Liver (tissue), 9 donors: Measurements from ENCODE around the gene TSTD1. TPM values are rescaled to one million over a fixed set of nuclear protein-coding genes. Genes with fewer than 3 reads are reported as not detected.
"Not testable (repeated sequence)": the region's sequence is repeated elsewhere in the genome, so short reads cannot be mapped to it uniquely, and the experiment has no call there.

Source experiments
- DNase-seq: peaks from one replicate; pipeline ENCODE4 v3.0.0-alpha.2; 2017; ENCODE audit warnings: low spot score
- H3K27ac ChIP-seq, 2 donors: one replicate each; pipeline ENCODE4 v1.7.0; 2013; ENCODE audit warnings: inconsistent platforms in 2 of 2, low read length in 2 of 2, control low read depth in 1 of 2, low read depth in 1 of 2, mild to moderate bottlenecking in 1 of 2
- H3K27me3 ChIP-seq, 4 donors: one replicate each; pipeline versions ENCODE4 v1.6.1 to v1.7.0; 2013; ENCODE audit warnings: low read length in 3 of 4, inconsistent platforms in 1 of 4, mild to moderate bottlenecking in 1 of 4, moderate library complexity in 1 of 4; ENCODE audit not compliant: control insufficient read depth in 4 of 4, insufficient read depth in 4 of 4
- H3K36me3 ChIP-seq, 4 donors: one replicate each; pipeline versions ENCODE4 v1.6.1 to v1.7.0; 2013; ENCODE audit warnings: low read length in 3 of 4, mild to moderate bottlenecking in 3 of 4, low read depth in 1 of 4, moderate library complexity in 1 of 4; ENCODE audit not compliant: control insufficient read depth in 4 of 4, insufficient read depth in 3 of 4
- H3K4me1 ChIP-seq, 4 donors: one replicate each; pipeline versions ENCODE4 v1.6.1 to v1.7.0; 2013; ENCODE audit warnings: low read length in 3 of 4, mild to moderate bottlenecking in 3 of 4, moderate library complexity in 1 of 4; ENCODE audit not compliant: control insufficient read depth in 4 of 4, insufficient read depth in 4 of 4
- H3K4me3 ChIP-seq, 3 donors: one replicate each; pipeline versions ENCODE4 v1.6.1 to v1.7.0; 2013; ENCODE audit warnings: low read length in 3 of 3, control low read depth in 1 of 3, low read depth in 1 of 3, mild to moderate bottlenecking in 1 of 3
- H3K9ac ChIP-seq, 2 donors: one replicate each; pipeline ENCODE4 v1.7.0; 2013; ENCODE audit warnings: low read length in 2 of 2, mild to moderate bottlenecking in 2 of 2, moderate library complexity in 2 of 2, control low read depth in 1 of 2, low read depth in 1 of 2
- H3K9me3 ChIP-seq, 4 donors: one replicate each; pipeline versions ENCODE4 v1.6.1 to v1.7.0; 2013; ENCODE audit warnings: low read length in 3 of 4; ENCODE audit not compliant: control insufficient read depth in 4 of 4
- FOXA1 ChIP-seq: IDR thresholded peaks from 2 replicates; pipeline ENCODE4 v1.6.1; 2016; ENCODE audit warnings: antibody characterized with exemption
- FOXA2 ChIP-seq: IDR thresholded peaks from 2 replicates; pipeline ENCODE4 v1.6.1; 2016; ENCODE audit warnings: antibody characterized with exemption
- GABPA ChIP-seq, 2 donors: IDR thresholded peaks in 1 of 2; conservative IDR thresholded peaks in 1 of 2; 2 replicates each; pipeline ENCODE4 v1.6.1; 2016; ENCODE audit warnings: antibody characterized with exemption in 2 of 2, mild to moderate bottlenecking in 1 of 2, moderate library complexity in 1 of 2
- HNF4A ChIP-seq, 2 donors: conservative IDR thresholded peaks; 2 replicates each; pipeline ENCODE4 v1.6.1; 2016; ENCODE audit warnings: antibody characterized with exemption in 2 of 2, mild to moderate bottlenecking in 2 of 2
- HNF4G ChIP-seq: IDR thresholded peaks from 2 replicates; pipeline ENCODE4 v1.6.1; 2016; ENCODE audit warnings: antibody characterized with exemption
- JUND ChIP-seq, 2 donors: IDR thresholded peaks; 2 replicates each; pipeline ENCODE4 v1.6.1; 2016; ENCODE audit warnings: antibody characterized with exemption in 2 of 2
- NR2F2 ChIP-seq: IDR thresholded peaks from 2 replicates; pipeline ENCODE4 v1.6.1; 2016; ENCODE audit warnings: antibody characterized with exemption
- RAD21 ChIP-seq, 2 donors: IDR thresholded peaks; 2 replicates each; pipeline ENCODE4 v1.6.1; 2016; ENCODE audit warnings: antibody characterized with exemption in 2 of 2, mild to moderate bottlenecking in 2 of 2
- RXRA ChIP-seq, 2 donors: IDR thresholded peaks; 2 replicates each; pipeline ENCODE4 v1.6.1; 2017 to 2018; ENCODE audit warnings: antibody characterized with exemption in 2 of 2, mild to moderate bottlenecking in 1 of 2
- SP1 ChIP-seq: IDR thresholded peaks from 2 replicates; pipeline ENCODE4 v1.6.1; 2018; ENCODE audit warnings: antibody characterized with exemption, mild to moderate bottlenecking
- TAF1 ChIP-seq: conservative IDR thresholded peaks from 2 replicates; pipeline ENCODE4 v1.6.1; 2016; ENCODE audit warnings: antibody characterized with exemption, mild to moderate bottlenecking
- YY1 ChIP-seq: IDR thresholded peaks from 2 replicates; pipeline ENCODE4 v1.6.1; 2016; ENCODE audit warnings: antibody characterized with exemption, mild to moderate bottlenecking
- WGBS: extraction: QIAGEN DNeasy Blood & Tissue Kit; methylation state at CpG from one replicate; pipeline ENCODE4 v1.1.7; 2013; 5-methylcytosine and 5-hydroxymethylcytosine counted together
- polyA plus RNA-seq, 2 donors: library from polyadenylated mRNA; stranded (reverse) in 1 of 2; unstranded in 1 of 2; fragments of 200-250 nt in 1 of 2; fragments of >200 nt in 1 of 2; fragmentation: Nextera tagmentation in 1 of 2; extraction: Ambion mirVana in 1 of 2; gene quantifications; one replicate each; pipeline versions ENCODE4 v1.2.1 to v1.2.3, GENCODE V29; 2013 to 2015
- total RNA-seq, 2 donors: library from RNA; depleted of rRNA; stranded (reverse); fragments of >200 nt; gene quantifications; one replicate each; pipeline ENCODE4 v1.2.3, GENCODE V29; 2014
- TF ChIP-seq, protein P1 (sequence below): fragments of 150-350 bp; IDR thresholded peaks from 2 replicates; pipeline ENCODE4 v1.5.1; 2017; ENCODE audit warnings: improper control_type of control experiment, low read depth, low read length; ENCODE audit not compliant: missing input control
- TF ChIP-seq, protein P2 (sequence below): IDR thresholded peaks from 2 replicates; pipeline ENCODE4 v1.6.1; 2016; ENCODE audit warnings: antibody characterized with exemption, mild to moderate bottlenecking
- TF ChIP-seq, protein P3 (sequence below): IDR thresholded peaks from 2 replicates; pipeline ENCODE4 v1.6.1; 2016; ENCODE audit warnings: antibody characterized with exemption
- TF ChIP-seq, protein P4 (sequence below): IDR thresholded peaks from 2 replicates; pipeline ENCODE4 v1.6.1; 2016; ENCODE audit warnings: antibody characterized with exemption
- donor health status: healthy.
- donor health status: healthy.
- donor health status: healthy.
- donor health status: healthy.
- donor health status: healthy.

Gene TSTD1
- total and polyA plus RNA-seq, 4 donors = 10.9 to 67.5 (median 34.8) TPM

DNA sequence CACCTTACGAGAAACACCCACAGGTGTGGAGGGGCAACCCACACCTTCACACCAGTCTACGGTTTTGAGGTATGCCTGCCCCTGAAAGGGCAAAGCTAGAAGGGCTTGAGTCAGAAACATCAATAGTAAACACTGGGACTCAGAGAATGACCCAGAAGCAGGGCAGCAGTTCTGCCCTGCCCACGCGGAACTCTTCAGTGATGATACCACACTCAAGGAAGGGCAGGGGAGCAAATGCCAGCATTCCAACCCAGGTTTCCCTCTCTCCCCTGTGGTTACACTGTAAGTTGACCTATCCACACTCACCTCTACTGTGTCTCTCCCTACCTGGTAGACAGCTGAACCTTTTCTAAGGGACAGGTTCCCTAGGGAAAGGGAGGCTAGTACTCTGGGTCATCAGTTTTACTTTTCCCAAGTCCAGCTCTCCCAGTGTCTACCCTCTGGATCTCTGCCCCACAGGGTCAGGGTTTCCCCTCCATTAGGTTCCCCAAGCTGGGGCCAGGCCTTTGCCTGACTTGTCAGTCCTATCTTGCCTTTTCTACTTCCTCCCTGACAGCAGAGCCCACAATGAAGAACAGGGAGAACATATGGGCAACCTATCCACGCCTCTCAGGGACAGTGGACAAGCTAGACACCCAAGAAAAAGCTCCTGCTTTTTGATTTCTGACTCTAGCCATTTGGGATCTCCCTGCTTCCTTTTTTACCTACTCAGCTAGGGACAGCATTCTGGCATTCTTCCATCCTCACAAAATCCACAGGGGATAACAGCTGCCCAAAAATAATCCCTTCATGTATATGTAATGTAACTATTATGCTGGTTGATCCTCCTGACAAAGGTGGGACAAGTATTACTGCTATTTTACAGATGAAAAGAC is 20.8 kb downstream of the TSTD1 start:
- DNase-seq = no peak
- H3K4me3 ChIP-seq = peak overlapping the region in 1 of 3 donors; percentile 7
- H3K9me3 ChIP-seq = no peaks in the 10 kb centered on the region
- H3K9ac ChIP-seq = peak overlapping the region in 1 of 2 donors; percentile 33
- no peaks in the 10 kb centered on the region for H3K27me3 ChIP-seq
- H3K27ac ChIP-seq = peak overlapping the region; percentile 82 to 92
- WGBS = 79% methylated on average over 5 of the region's 5 CpGs
- no peaks in the 10 kb centered on the region for H3K36me3 ChIP-seq
- peaks cover 11 to 42% (median 19%) of the 10 kb centered on the region in 4 donors for H3K4me1 ChIP-seq
- peak; percentile 5 for TF ChIP-seq YY1
- no peak for TF ChIP-seq RAD21 (IDR thresholded peaks at IDR 0.05)

DNA sequence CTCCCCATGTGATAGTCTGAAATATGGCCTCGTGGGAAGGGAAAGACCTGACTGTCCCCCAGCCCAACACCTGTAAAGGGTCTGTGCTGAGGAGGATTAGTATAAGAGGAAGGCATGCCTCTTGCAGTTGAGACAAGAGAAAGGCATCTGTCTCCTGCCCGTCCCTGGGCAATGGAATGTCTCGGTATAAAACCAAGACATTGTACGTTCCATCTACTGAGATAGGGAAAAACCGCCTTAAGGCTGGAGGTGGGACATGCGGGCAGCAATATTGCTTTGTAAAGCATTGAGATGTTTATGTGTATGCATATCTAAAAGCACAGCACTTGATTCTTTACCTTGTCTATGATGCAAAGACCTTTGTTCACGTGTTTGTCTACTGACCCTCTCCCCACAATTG is 21.6 kb downstream of the TSTD1 start:
- not testable (repeated sequence) for H3K9me3 ChIP-seq, H3K9ac ChIP-seq, H3K4me3 ChIP-seq, H3K27me3 ChIP-seq, DNase-seq, H3K36me3 ChIP-seq
- 85% methylated on average over 7 of the region's 7 CpGs for WGBS
- Histone ChIP-seq H3K27ac (peak overlapping the region in 1 of 2 donors; percentile 8), H3K4me1 (peaks cover 11 to 45% (median 22%) of the 10 kb centered on the region in 4 donors)

DNA sequence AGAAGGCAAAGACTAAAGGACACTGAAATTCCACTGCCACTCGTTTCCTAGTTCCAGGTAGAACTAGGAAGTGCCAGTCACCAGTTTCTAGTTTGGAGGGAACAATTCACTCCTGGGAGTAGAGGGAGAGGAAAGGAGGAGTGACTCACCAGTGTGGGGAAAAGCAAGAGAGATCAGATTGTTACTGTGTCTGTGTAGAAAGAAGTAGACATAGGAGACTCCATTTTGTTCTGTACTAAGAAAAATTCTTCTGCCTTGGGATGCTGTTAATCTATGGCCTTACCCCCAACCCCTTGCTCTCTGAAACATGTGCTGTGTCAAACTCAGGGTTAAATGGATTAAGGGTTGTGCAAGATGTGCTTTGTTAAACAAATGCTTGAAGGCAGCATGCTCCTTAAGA is 22.1 kb downstream of the TSTD1 start:
- not testable (repeated sequence) for H3K4me3 ChIP-seq, DNase-seq, H3K36me3 ChIP-seq, H3K27me3 ChIP-seq, H3K9ac ChIP-seq, H3K9me3 ChIP-seq
- Histone ChIP-seq H3K4me1 (peaks cover 11 to 50% (median 24%) of the 10 kb centered on the region in 4 donors), H3K27ac (peak overlapping the region; percentile 56 to 60)
- TF ChIP-seq HNF4A (conservative IDR thresholded peaks at IDR 0.05) = peak in 1 of 2 donors; percentile 44
- 25% methylated on average over 1 of the region's 1 CpG for WGBS

DNA sequence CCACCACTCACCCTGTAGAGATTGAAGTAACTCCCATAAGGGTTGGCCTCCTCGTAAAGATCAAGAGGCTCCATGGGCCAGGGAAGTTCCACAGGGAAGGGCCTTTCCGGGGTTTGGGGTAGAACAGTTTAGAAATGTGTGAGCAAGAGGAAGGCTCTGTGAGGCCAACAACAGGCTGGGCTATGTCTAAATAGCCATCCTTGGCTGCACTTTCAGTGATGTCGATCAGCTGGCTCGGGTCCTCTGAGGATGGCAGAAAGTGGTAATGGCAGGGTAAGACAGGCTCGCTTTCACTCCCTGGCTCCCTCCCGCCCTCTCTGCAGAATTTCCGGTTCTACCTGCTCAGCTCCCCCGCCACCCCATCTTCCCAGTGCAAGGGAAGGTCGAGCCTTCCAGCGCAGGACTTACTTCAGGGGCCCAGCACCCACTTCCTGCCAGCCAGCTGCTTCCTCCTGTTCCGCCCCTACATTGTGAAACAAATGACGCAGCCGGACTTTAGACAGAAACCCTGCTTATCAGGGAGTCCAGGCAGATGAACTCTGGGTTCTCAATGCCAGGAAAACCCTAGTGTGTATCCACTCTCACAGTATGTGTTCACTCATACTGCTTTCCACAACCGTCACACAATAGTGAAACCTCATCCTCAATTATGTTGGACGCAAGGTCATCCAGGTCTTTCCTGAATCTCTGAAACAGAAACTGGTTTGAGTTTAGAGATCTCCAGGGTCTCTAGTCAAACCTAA is 25.1 kb downstream of the TSTD1 start:
- Histone ChIP-seq H3K27ac (peak overlapping the region; percentile 97 to 99), H3K27me3 (no peaks in the 10 kb centered on the region), H3K9ac (peak overlapping the region; percentile 71 to 85), H3K4me1 (peaks cover 10 to 36% (median 18%) of the 10 kb centered on the region in 4 donors), H3K4me3 (peak overlapping the region; percentile 28 to 37 (median 30)), H3K9me3 (no peaks in the 10 kb centered on the region), H3K36me3 (no peaks in the 10 kb centered on the region)
- WGBS = 2% methylated on average over 15 of the region's 15 CpGs
- DNase-seq = peak; percentile 80
- TF ChIP-seq GABPA (IDR thresholded peaks at IDR 0.05 in 1 of 2, conservative IDR thresholded peaks at IDR 0.05 in 1 of 2) = peak; percentile 75 to 91
- TF ChIP-seq HNF4A (conservative IDR thresholded peaks at IDR 0.05) = peak; percentile 99
- TF ChIP-seq YY1 = peak; percentile 85
- TF ChIP-seq FOXA1 = peak; percentile 79
- TF ChIP-seq TAF1 = no peak
- TF ChIP-seq, protein P1, sequence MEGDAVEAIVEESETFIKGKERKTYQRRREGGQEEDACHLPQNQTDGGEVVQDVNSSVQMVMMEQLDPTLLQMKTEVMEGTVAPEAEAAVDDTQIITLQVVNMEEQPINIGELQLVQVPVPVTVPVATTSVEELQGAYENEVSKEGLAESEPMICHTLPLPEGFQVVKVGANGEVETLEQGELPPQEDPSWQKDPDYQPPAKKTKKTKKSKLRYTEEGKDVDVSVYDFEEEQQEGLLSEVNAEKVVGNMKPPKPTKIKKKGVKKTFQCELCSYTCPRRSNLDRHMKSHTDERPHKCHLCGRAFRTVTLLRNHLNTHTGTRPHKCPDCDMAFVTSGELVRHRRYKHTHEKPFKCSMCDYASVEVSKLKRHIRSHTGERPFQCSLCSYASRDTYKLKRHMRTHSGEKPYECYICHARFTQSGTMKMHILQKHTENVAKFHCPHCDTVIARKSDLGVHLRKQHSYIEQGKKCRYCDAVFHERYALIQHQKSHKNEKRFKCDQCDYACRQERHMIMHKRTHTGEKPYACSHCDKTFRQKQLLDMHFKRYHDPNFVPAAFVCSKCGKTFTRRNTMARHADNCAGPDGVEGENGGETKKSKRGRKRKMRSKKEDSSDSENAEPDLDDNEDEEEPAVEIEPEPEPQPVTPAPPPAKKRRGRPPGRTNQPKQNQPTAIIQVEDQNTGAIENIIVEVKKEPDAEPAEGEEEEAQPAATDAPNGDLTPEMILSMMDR = no peak
- TF ChIP-seq, protein P2, sequence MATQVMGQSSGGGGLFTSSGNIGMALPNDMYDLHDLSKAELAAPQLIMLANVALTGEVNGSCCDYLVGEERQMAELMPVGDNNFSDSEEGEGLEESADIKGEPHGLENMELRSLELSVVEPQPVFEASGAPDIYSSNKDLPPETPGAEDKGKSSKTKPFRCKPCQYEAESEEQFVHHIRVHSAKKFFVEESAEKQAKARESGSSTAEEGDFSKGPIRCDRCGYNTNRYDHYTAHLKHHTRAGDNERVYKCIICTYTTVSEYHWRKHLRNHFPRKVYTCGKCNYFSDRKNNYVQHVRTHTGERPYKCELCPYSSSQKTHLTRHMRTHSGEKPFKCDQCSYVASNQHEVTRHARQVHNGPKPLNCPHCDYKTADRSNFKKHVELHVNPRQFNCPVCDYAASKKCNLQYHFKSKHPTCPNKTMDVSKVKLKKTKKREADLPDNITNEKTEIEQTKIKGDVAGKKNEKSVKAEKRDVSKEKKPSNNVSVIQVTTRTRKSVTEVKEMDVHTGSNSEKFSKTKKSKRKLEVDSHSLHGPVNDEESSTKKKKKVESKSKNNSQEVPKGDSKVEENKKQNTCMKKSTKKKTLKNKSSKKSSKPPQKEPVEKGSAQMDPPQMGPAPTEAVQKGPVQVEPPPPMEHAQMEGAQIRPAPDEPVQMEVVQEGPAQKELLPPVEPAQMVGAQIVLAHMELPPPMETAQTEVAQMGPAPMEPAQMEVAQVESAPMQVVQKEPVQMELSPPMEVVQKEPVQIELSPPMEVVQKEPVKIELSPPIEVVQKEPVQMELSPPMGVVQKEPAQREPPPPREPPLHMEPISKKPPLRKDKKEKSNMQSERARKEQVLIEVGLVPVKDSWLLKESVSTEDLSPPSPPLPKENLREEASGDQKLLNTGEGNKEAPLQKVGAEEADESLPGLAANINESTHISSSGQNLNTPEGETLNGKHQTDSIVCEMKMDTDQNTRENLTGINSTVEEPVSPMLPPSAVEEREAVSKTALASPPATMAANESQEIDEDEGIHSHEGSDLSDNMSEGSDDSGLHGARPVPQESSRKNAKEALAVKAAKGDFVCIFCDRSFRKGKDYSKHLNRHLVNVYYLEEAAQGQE = peak; percentile 90
- peak; percentile 100 for TF ChIP-seq SP1
- peak; percentile 97 for TF ChIP-seq NR2F2
- TF ChIP-seq RAD21 (IDR thresholded peaks at IDR 0.05) = peak; percentile 51 to 56
- TF ChIP-seq, protein P3, sequence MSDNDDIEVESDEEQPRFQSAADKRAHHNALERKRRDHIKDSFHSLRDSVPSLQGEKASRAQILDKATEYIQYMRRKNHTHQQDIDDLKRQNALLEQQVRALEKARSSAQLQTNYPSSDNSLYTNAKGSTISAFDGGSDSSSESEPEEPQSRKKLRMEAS = peak; percentile 99
- TF ChIP-seq, protein P4, sequence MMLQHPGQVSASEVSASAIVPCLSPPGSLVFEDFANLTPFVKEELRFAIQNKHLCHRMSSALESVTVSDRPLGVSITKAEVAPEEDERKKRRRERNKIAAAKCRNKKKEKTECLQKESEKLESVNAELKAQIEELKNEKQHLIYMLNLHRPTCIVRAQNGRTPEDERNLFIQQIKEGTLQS = peak; percentile 73
- TF ChIP-seq RXRA (IDR thresholded peaks at IDR 0.05) = peak; percentile 97
- TF ChIP-seq FOXA2 = peak; percentile 77
- TF ChIP-seq HNF4G = peak; percentile 99
- peak; percentile 95 to 96 for TF ChIP-seq JUND (IDR thresholded peaks at IDR 0.05)
